ENCODE results near the gene NAMPT.
"Not testable (repeated sequence)": the region's sequence is repeated elsewhere in the genome, so short reads cannot be mapped to it uniquely, and the experiment has no call there.

Gene NAMPT

GRCh38 chr7:106222545-106222944 lies 62.2 kb downstream of the NAMPT start:
- Histone ChIP-seq H3K4me3 (ENCODE audit: low read depth in 1 of 5, low read length in 5 of 5) (no peak overlapping the region), H3K9me3 (ENCODE audit: control insufficient read depth in 5 of 5, low read length in 5 of 5) (no peaks in the 10 kb centered on the region), H3K9ac (ENCODE audit: low read length in 5 of 5) (peak overlapping the region in 1 of 5 donors; percentile 38), H3K27me3 (ENCODE audit: control insufficient read depth in 5 of 5, insufficient read depth in 4 of 5, low read length in 5 of 5) (no peaks in the 10 kb centered on the region), H3K27ac (ENCODE audit: low read depth, low read length) (peak overlapping the region; percentile 8), H3K36me3 (ENCODE audit: control insufficient read depth in 5 of 5, insufficient read depth in 5 of 5, low read length in 5 of 5) (no peaks in the 10 kb centered on the region), H3K4me1 (ENCODE audit: control insufficient read depth in 5 of 5, insufficient read depth in 5 of 5, low read length in 5 of 5) (peaks cover 0 to 36% (median 16%) of the 10 kb centered on the region in 5 donors)

- H3K9me3 ChIP-seq (ENCODE audit: control insufficient read depth in 5 of 5, low read length in 5 of 5) = no peaks in the 10 kb centered on the region
- no peak overlapping the region for H3K9ac ChIP-seq (ENCODE audit: low read length in 5 of 5)
- no peaks in the 10 kb centered on the region for H3K27me3 ChIP-seq (ENCODE audit: control insufficient read depth in 5 of 5, insufficient read depth in 4 of 5, low read length in 5 of 5)
- no peak overlapping the region for H3K27ac ChIP-seq (ENCODE audit: low read depth, low read length)
- H3K4me3 ChIP-seq (ENCODE audit: low read depth in 1 of 5, low read length in 5 of 5) = no peak overlapping the region
- peaks cover 4 to 54% (median 33%) of the 10 kb centered on the region in 5 donors for H3K4me1 ChIP-seq (ENCODE audit: control insufficient read depth in 5 of 5, insufficient read depth in 5 of 5, low read length in 5 of 5)
- no peaks in the 10 kb centered on the region for H3K36me3 ChIP-seq (ENCODE audit: control insufficient read depth in 5 of 5, insufficient read depth in 5 of 5, low read length in 5 of 5)
Measured at GRCh38 chr7:106220307-106220706, 64.5 kb downstream of the NAMPT start.

- no peaks in the 10 kb centered on the region for H3K9me3 ChIP-seq (ENCODE audit: control insufficient read depth in 5 of 5, low read length in 5 of 5)
- peaks cover 4 to 54% (median 31%) of the 10 kb centered on the region in 5 donors for H3K4me1 ChIP-seq (ENCODE audit: control insufficient read depth in 5 of 5, insufficient read depth in 5 of 5, low read length in 5 of 5)
- no peaks in the 10 kb centered on the region for H3K36me3 ChIP-seq (ENCODE audit: control insufficient read depth in 5 of 5, insufficient read depth in 5 of 5, low read length in 5 of 5)
- H3K27ac ChIP-seq (ENCODE audit: low read depth, low read length) = peak overlapping the region; percentile 95
- peak overlapping the region in 1 of 5 donors; percentile 20 for H3K9ac ChIP-seq (ENCODE audit: low read length in 5 of 5)
- H3K27me3 ChIP-seq (ENCODE audit: control insufficient read depth in 5 of 5, insufficient read depth in 4 of 5, low read length in 5 of 5) = no peaks in the 10 kb centered on the region
- H3K4me3 ChIP-seq (ENCODE audit: low read depth in 1 of 5, low read length in 5 of 5) = no peak overlapping the region
Measured at GRCh38 chr7:106219170-106219569, 65.6 kb downstream of the NAMPT start.

GRCh38 chr7:106218546-106218945 lies 66.2 kb downstream of the NAMPT start:
- peak overlapping the region in 1 of 5 donors; percentile 20 for H3K9ac ChIP-seq (ENCODE audit: low read length in 5 of 5)
- peak overlapping the region; percentile 95 for H3K27ac ChIP-seq (ENCODE audit: low read depth, low read length)
- H3K9me3 ChIP-seq (ENCODE audit: control insufficient read depth in 5 of 5, low read length in 5 of 5) = no peaks in the 10 kb centered on the region
- H3K36me3 ChIP-seq (ENCODE audit: control insufficient read depth in 5 of 5, insufficient read depth in 5 of 5, low read length in 5 of 5) = no peaks in the 10 kb centered on the region
- no peaks in the 10 kb centered on the region for H3K27me3 ChIP-seq (ENCODE audit: control insufficient read depth in 5 of 5, insufficient read depth in 4 of 5, low read length in 5 of 5)
- H3K4me1 ChIP-seq (ENCODE audit: control insufficient read depth in 5 of 5, insufficient read depth in 5 of 5, low read length in 5 of 5) = peaks cover 4 to 52% (median 31%) of the 10 kb centered on the region in 5 donors
- H3K4me3 ChIP-seq (ENCODE audit: low read depth in 1 of 5, low read length in 5 of 5) = no peak overlapping the region

- Histone ChIP-seq H3K4me3 (ENCODE audit: low read depth in 1 of 5, low read length in 5 of 5) (peak overlapping the region in 3 of 5 donors; percentile 1 to 36 (median 33)), H3K27me3 (ENCODE audit: control insufficient read depth in 5 of 5, insufficient read depth in 4 of 5, low read length in 5 of 5) (no peaks in the 10 kb centered on the region), H3K36me3 (ENCODE audit: control insufficient read depth in 5 of 5, insufficient read depth in 5 of 5, low read length in 5 of 5) (no peaks in the 10 kb centered on the region), H3K4me1 (ENCODE audit: control insufficient read depth in 5 of 5, insufficient read depth in 5 of 5, low read length in 5 of 5) (peaks cover 4 to 39% (median 19%) of the 10 kb centered on the region in 5 donors), H3K9me3 (ENCODE audit: control insufficient read depth in 5 of 5, low read length in 5 of 5) (no peaks in the 10 kb centered on the region), H3K27ac (ENCODE audit: low read depth, low read length) (peak overlapping the region; percentile 95), H3K9ac (ENCODE audit: low read length in 5 of 5) (peak overlapping the region; percentile 15 to 79 (median 50))
Measured at GRCh38 chr7:106216923-106217542, 67.8 kb downstream of the NAMPT start.

GRCh38 chr7:106216517-106216922 lies 68.3 kb downstream of the NAMPT start:
- H3K36me3 ChIP-seq (ENCODE audit: control insufficient read depth in 5 of 5, insufficient read depth in 5 of 5, low read length in 5 of 5) = no peaks in the 10 kb centered on the region
- peak overlapping the region; percentile 95 for H3K27ac ChIP-seq (ENCODE audit: low read depth, low read length)
- peak overlapping the region in 4 of 5 donors; percentile 38 to 79 (median 48) for H3K9ac ChIP-seq (ENCODE audit: low read length in 5 of 5)
- peaks cover 4 to 38% (median 18%) of the 10 kb centered on the region in 5 donors for H3K4me1 ChIP-seq (ENCODE audit: control insufficient read depth in 5 of 5, insufficient read depth in 5 of 5, low read length in 5 of 5)
- H3K4me3 ChIP-seq (ENCODE audit: low read depth in 1 of 5, low read length in 5 of 5) = no peak overlapping the region
- no peaks in the 10 kb centered on the region for H3K27me3 ChIP-seq (ENCODE audit: control insufficient read depth in 5 of 5, insufficient read depth in 4 of 5, low read length in 5 of 5)
- no peaks in the 10 kb centered on the region for H3K9me3 ChIP-seq (ENCODE audit: control insufficient read depth in 5 of 5, low read length in 5 of 5)

GRCh38 chr7:106215868-106216516 lies 68.8 kb downstream of the NAMPT start:
- Histone ChIP-seq H3K27me3 (ENCODE audit: control insufficient read depth in 5 of 5, insufficient read depth in 4 of 5, low read length in 5 of 5) (no peaks in the 10 kb centered on the region), H3K27ac (ENCODE audit: low read depth, low read length) (peak overlapping the region; percentile 95), H3K9me3 (ENCODE audit: control insufficient read depth in 5 of 5, low read length in 5 of 5) (no peaks in the 10 kb centered on the region), H3K36me3 (ENCODE audit: control insufficient read depth in 5 of 5, insufficient read depth in 5 of 5, low read length in 5 of 5) (no peaks in the 10 kb centered on the region), H3K4me3 (ENCODE audit: low read depth in 1 of 5, low read length in 5 of 5) (no peak overlapping the region), H3K9ac (ENCODE audit: low read length in 5 of 5) (peak overlapping the region in 3 of 5 donors; percentile 25 to 69 (median 66)), H3K4me1 (ENCODE audit: control insufficient read depth in 5 of 5, insufficient read depth in 5 of 5, low read length in 5 of 5) (peaks cover 4 to 38% (median 18%) of the 10 kb centered on the region in 5 donors)

GRCh38 chr7:106208944-106209343 lies 75.8 kb downstream of the NAMPT start:
- not testable (repeated sequence) for H3K27ac ChIP-seq (ENCODE audit: low read depth, low read length); H3K9me3 ChIP-seq (ENCODE audit: control insufficient read depth in 5 of 5, low read length in 5 of 5); H3K27me3 ChIP-seq (ENCODE audit: control insufficient read depth in 5 of 5, insufficient read depth in 4 of 5, low read length in 5 of 5); H3K4me1 ChIP-seq (ENCODE audit: control insufficient read depth in 5 of 5, insufficient read depth in 5 of 5, low read length in 5 of 5); H3K9ac ChIP-seq (ENCODE audit: low read length in 5 of 5); H3K36me3 ChIP-seq (ENCODE audit: control insufficient read depth in 5 of 5, insufficient read depth in 5 of 5, low read length in 5 of 5); H3K4me3 ChIP-seq (ENCODE audit: low read depth in 1 of 5, low read length in 5 of 5)

- Histone ChIP-seq H3K9me3 (ENCODE audit: control insufficient read depth in 5 of 5, low read length in 5 of 5) (no peaks in the 10 kb centered on the region), H3K9ac (ENCODE audit: low read length in 5 of 5) (no peak overlapping the region), H3K27me3 (ENCODE audit: control insufficient read depth in 5 of 5, insufficient read depth in 4 of 5, low read length in 5 of 5) (no peaks in the 10 kb centered on the region), H3K36me3 (ENCODE audit: control insufficient read depth in 5 of 5, insufficient read depth in 5 of 5, low read length in 5 of 5) (no peaks in the 10 kb centered on the region), H3K4me3 (ENCODE audit: low read depth in 1 of 5, low read length in 5 of 5) (no peak overlapping the region), H3K27ac (ENCODE audit: low read depth, low read length) (no peak overlapping the region), H3K4me1 (ENCODE audit: control insufficient read depth in 5 of 5, insufficient read depth in 5 of 5, low read length in 5 of 5) (peaks cover 0 to 3% (median under 1%) of the 10 kb centered on the region in 5 donors)
Measured at GRCh38 chr7:106206826-106207541, 77.8 kb downstream of the NAMPT start.

Data from subcutaneous abdominal adipose tissue (tissue), 5 donors.